ENCODE data around the gene C1QL2.

The C1QL2 gene

DNA sequence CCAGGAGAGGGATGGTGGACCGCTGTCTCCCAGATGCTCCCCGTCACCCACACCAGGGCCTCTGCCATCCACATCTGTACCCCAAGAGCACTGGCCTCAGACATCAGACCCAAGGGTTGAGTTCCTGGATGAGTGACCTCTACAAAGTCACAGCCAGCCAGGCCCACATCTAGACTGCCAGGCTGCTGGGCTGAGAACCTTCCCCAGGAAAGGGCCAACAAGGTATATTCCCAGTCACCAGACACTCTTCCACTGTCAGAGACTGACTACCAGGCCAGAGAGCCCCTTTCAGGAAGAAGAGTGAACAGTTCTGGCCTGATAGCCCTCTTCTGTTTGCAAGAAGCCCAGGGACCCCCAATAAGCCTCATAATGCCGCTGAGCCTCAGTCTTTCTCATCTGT is 44.3 kb downstream of the C1QL2 start:
- in situ Hi-C loops (cut with HindIII; ENCODE audit: low pct_ligation_motif_present, low pct_unique_long_range_greater_than_20kb, low sequenced_read_pairs): no loop called here
- no peak for DNase-seq

DNA sequence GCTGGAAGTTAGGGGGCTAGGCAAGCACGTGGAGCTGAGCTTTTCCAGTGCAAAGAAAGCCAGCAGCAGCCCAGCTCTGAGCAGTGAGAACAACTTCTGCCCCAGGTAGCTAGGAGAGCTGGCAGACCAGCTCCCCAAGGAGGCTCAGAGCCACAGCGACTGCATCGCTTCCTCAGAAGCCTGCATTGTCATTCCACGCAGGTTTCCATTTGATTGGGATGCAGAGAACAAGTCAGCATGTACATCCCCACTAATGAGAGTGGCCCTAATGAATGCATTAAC is 45.1 kb downstream of the C1QL2 start:
- no peak for DNase-seq
- in situ Hi-C loops (cut with HindIII; ENCODE audit: low pct_ligation_motif_present, low pct_unique_long_range_greater_than_20kb, low sequenced_read_pairs): no loop called here

DNA sequence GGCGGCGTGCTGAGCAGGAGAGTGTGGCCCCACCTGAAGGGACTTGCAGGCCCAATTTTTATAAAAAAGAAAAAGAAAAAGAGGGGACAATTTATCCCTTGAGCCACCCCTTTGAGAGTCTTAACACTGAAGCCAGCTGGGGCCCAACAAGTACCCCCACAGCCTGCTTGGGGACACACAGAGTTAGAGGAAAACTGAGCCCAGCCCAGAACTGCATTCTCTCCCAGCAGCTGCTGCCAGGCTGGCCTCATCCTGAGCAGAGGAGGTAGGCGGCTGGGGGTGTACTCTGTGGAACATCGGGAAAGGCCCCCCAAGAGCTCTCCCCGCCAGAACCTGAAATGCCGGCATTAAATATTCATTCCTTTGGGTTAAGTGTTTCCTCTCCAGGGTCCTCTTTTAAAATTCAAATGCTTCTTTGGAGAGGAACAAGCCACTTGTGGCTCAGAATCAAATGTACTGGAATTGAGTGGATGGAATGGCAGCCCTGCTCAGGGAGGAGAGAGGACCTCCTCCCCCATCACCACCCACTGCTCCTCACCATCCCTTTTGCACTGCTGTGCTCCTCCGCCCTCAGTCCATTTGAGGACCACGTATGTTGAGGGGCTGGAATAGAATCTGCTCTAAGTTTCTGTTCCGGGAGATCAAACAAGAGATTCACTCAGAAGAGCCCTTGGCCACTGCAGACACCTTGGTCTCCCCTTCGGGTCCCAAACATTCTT is 45.6 kb downstream of the C1QL2 start:
- no peak for DNase-seq
- in situ Hi-C loops (cut with HindIII; ENCODE audit: low pct_ligation_motif_present, low pct_unique_long_range_greater_than_20kb, low sequenced_read_pairs): no loop called here

DNA sequence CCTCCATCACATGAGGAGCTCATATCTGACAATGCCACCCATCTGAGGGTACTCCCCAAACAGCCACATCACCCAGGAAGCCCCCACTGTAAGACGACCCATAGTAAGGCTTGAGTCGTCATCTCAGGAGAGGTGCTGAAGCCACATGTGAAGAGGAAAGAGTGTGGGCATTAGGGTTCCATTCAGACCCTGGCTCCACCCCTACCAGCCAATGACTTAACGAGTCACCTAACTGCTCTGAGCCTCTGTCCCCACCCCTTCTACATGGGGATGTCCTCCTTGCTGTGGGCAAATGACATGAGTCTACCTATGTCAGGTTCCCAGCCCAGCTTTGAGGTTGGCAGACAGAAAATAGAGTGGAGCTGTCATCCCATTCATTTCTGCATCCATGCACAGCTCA is 46.3 kb downstream of the C1QL2 start:
- in situ Hi-C loops (cut with HindIII; ENCODE audit: low pct_ligation_motif_present, low pct_unique_long_range_greater_than_20kb, low sequenced_read_pairs): no loop called here
- DNase-seq: no peak

DNA sequence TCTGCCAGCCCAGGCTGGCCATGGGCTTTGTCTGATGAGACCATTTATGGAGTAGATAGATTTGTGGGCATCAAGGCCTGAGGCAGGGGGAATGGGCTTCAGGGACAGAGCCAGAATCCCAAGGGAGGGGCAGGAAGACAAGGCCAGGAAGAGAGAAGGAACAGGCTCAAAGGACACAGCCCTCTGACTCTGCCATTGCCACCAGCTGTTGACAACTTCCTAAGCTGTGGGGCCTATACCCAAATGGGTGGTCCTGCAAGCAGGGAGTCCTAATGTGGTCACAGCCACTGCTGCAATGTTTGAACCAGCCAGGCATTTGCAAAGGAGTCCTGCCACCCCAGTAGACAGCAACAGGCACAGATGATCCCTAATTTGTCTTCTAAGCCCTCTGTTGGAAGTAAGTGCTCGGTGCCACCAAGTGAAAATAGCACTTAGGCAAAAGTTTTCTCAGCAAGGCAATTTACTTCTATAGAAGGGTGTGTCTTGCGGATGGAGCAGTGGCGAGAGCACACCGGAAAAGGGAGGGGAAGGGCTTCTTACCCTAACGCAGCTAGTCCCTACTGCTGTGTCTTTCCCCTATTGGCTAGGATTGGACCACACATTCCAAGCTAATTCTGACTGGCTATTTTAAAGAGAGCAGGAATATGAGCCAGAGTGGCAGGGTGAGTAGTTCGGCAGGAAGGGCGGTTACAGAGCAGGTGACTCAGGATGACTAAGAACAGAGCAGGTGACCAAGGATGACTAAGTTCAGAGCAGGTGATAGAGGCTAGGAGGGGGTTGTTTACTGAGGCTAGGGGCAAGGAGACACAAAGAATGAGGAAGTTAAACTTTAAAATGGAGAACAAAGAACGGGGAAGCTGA is 47.2 kb downstream of the C1QL2 start:
- DNase-seq: no peak
- in situ Hi-C loops (cut with HindIII; ENCODE audit: low pct_ligation_motif_present, low pct_unique_long_range_greater_than_20kb, low sequenced_read_pairs): no loop called here

DNA sequence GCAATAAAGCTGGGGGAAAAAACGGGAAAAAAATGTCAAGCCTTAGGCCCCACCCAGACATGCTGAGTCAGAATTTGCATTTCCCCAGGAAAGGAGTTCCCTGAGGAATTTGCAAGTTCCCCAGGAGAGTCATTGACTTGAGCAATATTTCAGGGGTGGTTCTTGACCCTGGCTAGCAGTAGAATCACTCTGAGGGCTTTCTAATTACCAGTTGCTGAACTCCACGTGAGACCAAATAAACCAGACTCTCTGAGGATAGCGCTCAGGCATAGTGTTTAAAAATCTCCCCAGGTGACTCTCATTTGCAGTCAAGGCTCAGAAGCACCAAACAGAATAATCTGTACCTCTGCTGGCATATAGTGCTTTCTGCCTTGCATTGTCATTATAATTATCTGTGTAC is 48.7 kb downstream of the C1QL2 start:
- no peak for DNase-seq
- in situ Hi-C loops (cut with HindIII; ENCODE audit: low pct_ligation_motif_present, low pct_unique_long_range_greater_than_20kb, low sequenced_read_pairs): no loop called here

DNA sequence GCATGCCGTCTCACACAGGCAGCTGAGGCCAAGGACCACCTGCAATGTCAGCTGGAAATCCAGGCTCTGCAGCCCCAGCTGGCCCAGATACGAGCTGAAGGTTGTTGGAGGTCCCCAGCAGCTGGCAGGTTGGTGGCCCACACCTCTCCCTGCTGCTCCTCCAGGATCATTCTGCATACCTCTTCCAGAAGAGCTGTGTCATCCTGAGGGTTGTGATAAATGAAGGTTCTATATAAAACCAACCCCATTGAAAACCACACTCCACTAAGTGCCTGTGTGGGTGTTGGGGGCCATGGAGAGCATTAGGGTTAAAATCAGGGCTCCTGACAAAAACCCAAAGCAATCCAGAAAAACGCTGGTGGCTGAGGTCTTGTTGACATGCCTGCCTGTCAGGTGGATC is 50.4 kb downstream of the C1QL2 start:
- no peak for DNase-seq
- in situ Hi-C loops (cut with HindIII; ENCODE audit: low pct_ligation_motif_present, low pct_unique_long_range_greater_than_20kb, low sequenced_read_pairs): no loop called here

DNA sequence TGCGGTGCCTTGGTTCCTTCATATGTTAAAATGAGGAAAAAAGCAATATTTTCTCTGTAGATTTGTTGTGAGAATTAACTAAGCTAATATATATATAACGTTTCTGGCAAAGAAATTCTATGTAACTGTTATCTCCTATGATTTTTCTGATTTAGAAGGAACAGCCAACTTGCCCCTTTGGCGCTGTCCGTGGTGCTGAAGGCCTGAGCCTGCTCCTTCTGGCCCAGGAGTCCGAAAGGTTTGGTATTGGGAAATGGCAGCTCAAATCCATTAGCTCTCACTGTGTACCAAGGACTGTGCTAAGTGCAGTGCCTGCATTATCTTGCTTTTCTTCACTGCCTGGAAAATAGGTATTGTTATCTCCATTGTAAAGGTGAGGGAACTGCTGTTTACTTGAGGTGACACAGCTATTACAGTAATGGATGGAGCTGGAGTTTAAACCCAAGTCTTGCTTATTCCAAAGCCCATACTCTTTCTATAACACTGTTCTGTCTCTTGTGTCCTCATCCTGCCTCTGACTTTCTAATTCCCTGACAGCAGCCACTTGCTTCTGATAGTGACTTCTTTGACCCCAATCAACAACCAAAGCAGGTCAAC is 52.2 kb downstream of the C1QL2 start:
- in situ Hi-C loops (cut with HindIII; ENCODE audit: low pct_ligation_motif_present, low pct_unique_long_range_greater_than_20kb, low sequenced_read_pairs): no loop called here
- peak; percentile 53 for DNase-seq
